Activated CD4-positive, alpha-beta memory T cell treated with anti-CD3 and anti-CD28 coated beads for 36 hours (primary cell): ENCODE measurements around the gene CCT2. TPM values are rescaled to one million over a fixed set of nuclear protein-coding genes. Genes with fewer than 3 reads are reported as not detected.

Experiments used
- CTCF ChIA-PET: fragments of 350-600 bp; sonication (Branson Sonifier 250); formaldehyde crosslinking; loops from one replicate; lab custom pipeline; 2021; ENCODE audit warnings: antibody characterized with exemption, inconsistent platforms; lab: Charles Lee
- POLR2A ChIA-PET: fragments of 350-600 bp; sonication (Branson Sonifier 250); formaldehyde crosslinking; loops from one replicate; lab custom pipeline; 2021; ENCODE audit warnings: antibody characterized with exemption; lab: Charles Lee
- DNase-seq: peaks from one replicate; pipeline ENCODE4 v3.0.0-alpha.2; 2020
- H3K27ac Mint-ChIP-seq: one replicate; pipeline ENCODE4 v1.8.0; 2021; ENCODE audit warnings: mixed read lengths
- H3K27me3 Mint-ChIP-seq: one replicate; pipeline ENCODE4 v1.8.0; 2021; ENCODE audit warnings: mixed read lengths
- H3K36me3 Mint-ChIP-seq: one replicate; pipeline ENCODE4 v1.8.0; 2021; ENCODE audit warnings: mixed read lengths
- H3K4me1 Mint-ChIP-seq: one replicate; pipeline ENCODE4 v1.8.0; 2021; ENCODE audit warnings: low read depth, mixed read lengths
- H3K4me3 Mint-ChIP-seq: one replicate; pipeline ENCODE4 v1.8.0; 2021; ENCODE audit warnings: mild to moderate bottlenecking, mixed read lengths
- H3K9me3 Mint-ChIP-seq: one replicate; pipeline ENCODE4 v1.8.0; 2021; ENCODE audit warnings: mixed read lengths
- intact Hi-C: fragments of 100-400 bp; cut with micrococcal nuclease; formaldehyde crosslinking; loops from one replicate; pipeline ENCODE4 v1.15.1; 2023
- total RNA-seq, 2 experiments: library from RNA; stranded (reverse); gene quantifications; one replicate each; pipeline ENCODE4 v1.2.3, GENCODE V29; 2021

CCT2 gene
- total RNA-seq, 2 experiments from 2014 or later = 264 to 267 TPM

GRCh38 chr12:69566603-69567002 lies 18.7 kb upstream of the CCT2 start:
- intact Hi-C loops = no loop called here
- POLR2A ChIA-PET = no interaction called here

GRCh38 chr12:69569236-69569635 lies 16.0 kb upstream of the CCT2 start:
- Mint-ChIP-seq H3K27ac (peak overlapping the region; percentile 2), H3K36me3 (peaks cover 21% of the 10 kb centered on the region), H3K9me3 (no peaks in the 10 kb centered on the region), H3K4me1 (peaks cover 9% of the 10 kb centered on the region), H3K4me3 (no peak overlapping the region), H3K27me3 (no peaks in the 10 kb centered on the region)
- no peak for DNase-seq
- intact Hi-C loops = no loop called here
- POLR2A ChIA-PET = no interaction called here
- CTCF ChIA-PET = interaction anchor here (0.9 to 5.9 kb wide), 13 partner anchors 11 to 286 kb away, joined by 3 to 76 read pairs (median 6); partner anchors contain the start of genes CCT2, FRS2 and LYZ

More at GRCh38 chr12:69566603-69567002, 18.7 kb upstream of the CCT2 start:
- H3K27me3 Mint-ChIP-seq = no peaks in the 10 kb centered on the region
- peaks cover 5% of the 10 kb centered on the region for H3K36me3 Mint-ChIP-seq
- CTCF ChIA-PET = interaction anchor here (0.6 to 1.8 kb wide), 4 partner anchors 8 to 193 kb away, joined by 3 to 5 read pairs (median 3); no protein-coding TSS in a partner anchor
- H3K9me3 Mint-ChIP-seq = no peaks in the 10 kb centered on the region
- peaks cover 9% of the 10 kb centered on the region for H3K4me1 Mint-ChIP-seq
- no peak overlapping the region for H3K4me3 Mint-ChIP-seq
- no peak for DNase-seq
- H3K27ac Mint-ChIP-seq = no peak overlapping the region

DNA sequence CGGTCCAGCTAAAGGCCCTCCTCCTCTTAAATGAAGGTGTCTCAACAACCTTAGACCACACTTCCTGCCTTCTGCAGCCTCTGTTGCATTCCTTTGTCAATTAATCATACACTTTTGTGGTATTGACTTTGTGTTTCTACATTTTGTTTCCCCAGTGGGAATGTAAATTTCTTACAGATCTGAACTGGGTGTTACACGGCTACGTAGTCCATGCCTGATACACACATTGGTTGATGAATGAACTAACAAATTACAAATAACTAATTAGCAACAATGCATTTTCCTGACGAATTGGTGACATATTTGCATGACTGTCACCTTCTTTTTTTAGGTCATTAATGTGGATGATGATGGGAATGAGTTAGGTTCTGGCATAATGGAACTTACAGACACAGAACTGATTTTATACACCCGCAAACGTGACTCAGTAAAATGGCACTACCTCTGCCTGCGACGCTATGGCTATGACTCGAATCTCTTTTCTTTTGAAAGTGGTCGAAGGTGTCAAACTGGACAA lies 15.2 kb upstream of the CCT2 start:
- Mint-ChIP-seq H3K36me3 (peaks cover 26% of the 10 kb centered on the region), H3K4me1 (peaks cover 9% of the 10 kb centered on the region), H3K4me3 (no peak overlapping the region), H3K27me3 (no peaks in the 10 kb centered on the region), H3K27ac (peak overlapping the region; percentile 35), H3K9me3 (no peaks in the 10 kb centered on the region)
- CTCF ChIA-PET = interaction anchor here (0.7 to 5.9 kb wide), 35 partner anchors 9 to 415 kb away, joined by 3 to 76 read pairs (median 5); partner anchors contain the start of genes CCT2, FRS2 and LYZ
- POLR2A ChIA-PET = interaction anchor here (0.8 to 1.8 kb wide), 2 partner anchors 211 to 239 kb away, joined by 4 read pairs; no protein-coding TSS in a partner anchor
- intact Hi-C loops = loop anchor here (1.0 to 2.0 kb wide), 4 partner anchors 100 to 415 kb away; partner anchors contain the start of gene FRS2
- no peak for DNase-seq

- Mint-ChIP-seq H3K27ac (no peak overlapping the region), H3K36me3 (peaks cover 26% of the 10 kb centered on the region), H3K9me3 (no peaks in the 10 kb centered on the region), H3K4me1 (peaks cover 9% of the 10 kb centered on the region), H3K27me3 (no peaks in the 10 kb centered on the region), H3K4me3 (no peak overlapping the region)
- ChIA-PET POLR2A (interaction anchor here (0.8 to 1.8 kb wide), 2 partner anchors 212 to 240 kb away, joined by 4 read pairs; no protein-coding TSS in a partner anchor), CTCF (interaction anchor here (0.6 to 5.9 kb wide), 52 partner anchors 9 to 452 kb away, joined by 3 to 76 read pairs (median 4); partner anchors contain the start of genes CCT2, FRS2 and LYZ)
- DNase-seq = peak; percentile 54
- intact Hi-C loops = loop anchor here (1.0 to 2.0 kb wide), 5 partner anchors 100 to 416 kb away; partner anchors contain the start of gene FRS2
These were observed 14.5 kb upstream of the CCT2 start for GRCh38 chr12:69570545-69571399.

- CTCF ChIA-PET = interaction anchor here (1.8 kb wide), 1 partner anchor 9 kb away, joined by 5 read pairs; no protein-coding TSS in a partner anchor
- DNase-seq = no peak
- no peak overlapping the region for H3K4me3 Mint-ChIP-seq
- H3K36me3 Mint-ChIP-seq = peaks cover 22% of the 10 kb centered on the region
- peaks cover 5% of the 10 kb centered on the region for H3K4me1 Mint-ChIP-seq
- H3K9me3 Mint-ChIP-seq = no peaks in the 10 kb centered on the region
- intact Hi-C loops = no loop called here
- no peak overlapping the region for H3K27ac Mint-ChIP-seq
- H3K27me3 Mint-ChIP-seq = no peaks in the 10 kb centered on the region
- POLR2A ChIA-PET = no interaction called here
These were observed 9.9 kb upstream of the CCT2 start for GRCh38 chr12:69575346-69575745.

GRCh38 chr12:69578283-69578682 lies 7.0 kb upstream of the CCT2 start:
- POLR2A ChIA-PET = no interaction called here
- Mint-ChIP-seq H3K9me3 (no peaks in the 10 kb centered on the region), H3K27ac (no peak overlapping the region), H3K36me3 (peaks cover 12% of the 10 kb centered on the region), H3K27me3 (no peaks in the 10 kb centered on the region), H3K4me1 (peaks cover 5% of the 10 kb centered on the region), H3K4me3 (no peak overlapping the region)
- intact Hi-C loops = no loop called here
- CTCF ChIA-PET = interaction anchor here (1.5 to 2.6 kb wide), 2 partner anchors 10 to 220 kb away, joined by 3 to 9 read pairs; no protein-coding TSS in a partner anchor
- no peak for DNase-seq

DNA sequence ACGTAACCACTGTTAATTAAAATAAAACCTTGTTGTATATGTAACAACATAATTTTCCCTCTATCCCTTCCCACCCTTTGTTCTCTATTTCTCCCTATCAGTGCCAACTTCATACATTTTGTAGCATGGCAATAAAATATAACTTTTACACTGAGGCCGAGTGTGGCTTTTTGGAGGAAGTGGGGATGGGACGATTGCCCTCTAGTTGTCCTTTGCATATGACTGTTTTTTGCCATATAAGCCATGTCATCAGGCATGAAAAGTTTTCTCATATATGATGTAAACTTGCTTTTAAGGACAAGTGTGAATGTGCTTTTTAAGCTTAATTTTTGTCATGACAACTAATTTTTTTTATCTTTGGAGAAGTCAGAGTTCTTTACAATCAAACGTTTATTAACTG lies 6.2 kb upstream of the CCT2 start:
- H3K9me3 Mint-ChIP-seq = no peaks in the 10 kb centered on the region
- no peak for DNase-seq
- intact Hi-C loops = no loop called here
- H3K27me3 Mint-ChIP-seq = no peaks in the 10 kb centered on the region
- no peak overlapping the region for H3K27ac Mint-ChIP-seq
- ChIA-PET POLR2A (no interaction called here), CTCF (interaction anchor here (0.8 to 2.6 kb wide), 5 partner anchors 8 to 221 kb away, joined by 3 to 9 read pairs (median 4); no protein-coding TSS in a partner anchor)
- no peak overlapping the region for H3K4me3 Mint-ChIP-seq
- peaks cover 8% of the 10 kb centered on the region for H3K36me3 Mint-ChIP-seq
- H3K4me1 Mint-ChIP-seq = peaks cover 7% of the 10 kb centered on the region

DNA sequence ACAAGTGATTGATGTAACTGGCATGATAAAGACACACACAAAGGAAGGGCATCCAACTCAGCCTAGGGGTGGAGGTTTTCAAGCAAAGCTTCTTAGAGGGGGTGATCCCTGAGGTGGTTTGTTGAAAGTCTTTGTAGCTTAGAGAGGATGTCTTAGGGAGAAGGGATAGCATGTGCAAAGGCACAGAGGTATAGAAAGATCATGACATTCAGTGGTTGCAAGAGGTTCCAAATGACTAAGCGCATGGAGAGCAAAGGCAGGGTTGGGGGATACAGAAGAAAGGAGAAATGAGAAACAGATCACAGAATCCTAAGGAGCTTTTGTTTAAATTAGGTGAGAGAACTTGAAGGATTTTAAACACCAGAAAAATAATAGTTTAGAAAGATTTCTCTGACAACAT lies 5.2 kb upstream of the CCT2 start:
- Mint-ChIP-seq H3K27ac (no peak overlapping the region), H3K4me1 (peaks cover 9% of the 10 kb centered on the region), H3K27me3 (no peaks in the 10 kb centered on the region), H3K36me3 (no peaks in the 10 kb centered on the region), H3K4me3 (no peak overlapping the region), H3K9me3 (no peaks in the 10 kb centered on the region)
- no peak for DNase-seq
- CTCF ChIA-PET = interaction anchor here (0.6 to 2.6 kb wide), 4 partner anchors 9 to 222 kb away, joined by 3 to 9 read pairs (median 4); no protein-coding TSS in a partner anchor
- POLR2A ChIA-PET = no interaction called here
- intact Hi-C loops = loop anchor here (10.0 kb wide), 2 partner anchors 665 to 785 kb away; partner anchors contain the start of genes CNOT2 and KCNMB4

DNA sequence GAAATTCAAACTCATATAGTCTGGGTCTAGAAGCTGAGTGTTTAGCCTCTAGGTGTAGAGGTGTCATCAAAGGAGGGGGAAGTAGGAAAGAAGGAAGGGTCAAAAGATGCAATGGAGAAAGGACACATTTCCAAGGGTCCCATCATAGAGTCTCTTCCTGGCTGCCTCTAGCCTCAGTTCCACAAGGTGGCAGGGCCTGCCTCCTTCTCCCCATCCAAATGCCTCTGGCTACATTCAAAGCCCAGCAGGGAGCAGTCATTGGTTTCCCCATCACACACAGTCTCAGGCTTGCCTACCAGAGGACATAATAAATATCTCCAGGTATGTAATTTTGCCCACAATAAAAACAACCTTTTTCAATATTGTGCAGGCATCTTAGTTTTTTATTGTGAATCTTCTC lies 2.1 kb upstream of the CCT2 start:
- CTCF ChIA-PET = interaction anchor here (1.5 kb wide), 1 partner anchor 13 kb away, joined by 9 read pairs; no protein-coding TSS in a partner anchor
- Mint-ChIP-seq H3K4me3 (no peak overlapping the region), H3K4me1 (peaks cover 16% of the 10 kb centered on the region), H3K27ac (no peak overlapping the region), H3K36me3 (peaks cover 10% of the 10 kb centered on the region), H3K27me3 (no peaks in the 10 kb centered on the region), H3K9me3 (no peaks in the 10 kb centered on the region)
- POLR2A ChIA-PET = no interaction called here
- intact Hi-C loops = loop anchor here (10.0 kb wide), 2 partner anchors 662 to 782 kb away; partner anchors contain the start of genes CNOT2 and KCNMB4
- no peak for DNase-seq

- Mint-ChIP-seq H3K4me3 (no peak overlapping the region), H3K36me3 (peaks cover 52% of the 10 kb centered on the region), H3K9me3 (no peaks in the 10 kb centered on the region), H3K27me3 (no peaks in the 10 kb centered on the region), H3K4me1 (peaks cover 45% of the 10 kb centered on the region), H3K27ac (no peak overlapping the region)
- ChIA-PET POLR2A (no interaction called here), CTCF (no interaction called here)
- DNase-seq = no peak
- intact Hi-C loops = loop anchor here (10.0 kb wide), 2 partner anchors 656 to 776 kb away; partner anchors contain the start of genes CNOT2 and KCNMB4
These were observed 3.3 kb downstream of the CCT2 start for GRCh38 chr12:69588527-69588926.

DNA sequence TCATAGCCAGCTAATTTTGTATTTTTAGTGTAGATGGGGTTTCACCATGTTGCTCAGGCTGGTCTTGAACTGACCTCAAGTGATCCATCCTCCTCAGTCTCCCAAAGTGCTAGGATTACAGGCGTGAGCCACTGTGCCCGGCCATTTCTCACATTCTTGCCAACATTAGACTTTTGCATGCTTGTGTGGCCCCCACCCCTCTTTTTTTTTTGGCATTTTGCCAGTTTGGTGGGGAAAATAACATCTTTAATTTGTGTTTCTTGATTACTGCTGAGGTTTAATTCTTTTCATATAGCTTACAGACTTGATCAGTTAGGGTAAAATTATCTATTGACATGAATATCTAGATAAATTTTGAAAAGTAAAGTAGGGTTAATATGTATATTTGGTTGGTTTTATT lies 3.8 kb downstream of the CCT2 start:
- Mint-ChIP-seq H3K4me3 (no peak overlapping the region), H3K9me3 (no peaks in the 10 kb centered on the region), H3K36me3 (peaks cover 56% of the 10 kb centered on the region), H3K27ac (no peak overlapping the region), H3K4me1 (peaks cover 43% of the 10 kb centered on the region), H3K27me3 (no peaks in the 10 kb centered on the region)
- CTCF ChIA-PET = interaction anchor here (0.8 to 1.2 kb wide), 3 partner anchors 18 to 232 kb away, joined by 3 read pairs; no protein-coding TSS in a partner anchor
- no peak for DNase-seq
- intact Hi-C loops = loop anchor here (10.0 kb wide), 2 partner anchors 656 to 776 kb away; partner anchors contain the start of genes CNOT2 and KCNMB4
- POLR2A ChIA-PET = no interaction called here
